H1 (cell line): Measurements from ENCODE around the gene SPATS2L. TPM values are rescaled to one million over a fixed set of nuclear protein-coding genes. Genes with fewer than 3 reads are reported as not detected.

Source experiments
- CTCF ChIA-PET: fragments of 300-600 bp; sonication (Branson Sonifier 250); formaldehyde crosslinking; loops from one replicate; lab custom pipeline; 2021; ENCODE audit not compliant: partially characterized antibody; lab: Charles Lee
- POLR2A ChIA-PET: fragments of 300-600 bp; sonication (Branson Sonifier 250); formaldehyde crosslinking; loops from one replicate; lab custom pipeline; 2021; ENCODE audit warnings: inconsistent platforms; ENCODE audit not compliant: partially characterized antibody; lab: Charles Lee
- DNase-seq, 2 experiments: peaks; one replicate each; pipeline versions ENCODE4 v3.0.0 to v3.0.0-alpha.2; 2010 to 2022; ENCODE audit warnings: low spot score in 2 of 2, low read depth in 1 of 2, mixed read lengths in 1 of 2
- FAIRE-seq: peaks from 2 replicates; lab custom pipeline; 2011; peaks lifted over from hg19 to GRCh38; lab: Jason Lieb, UNC
- H2AFZ ChIP-seq: 2 replicates; pipeline ENCODE4 v1.8.1; 2012; ENCODE audit warnings: low read length, inconsistent platforms
- H2AK5ac ChIP-seq: 2 replicates; pipeline ENCODE4 v1.6.1; 2013; ENCODE audit warnings: low read depth, low read length
- H2BK120ac ChIP-seq: replicated peaks from 2 replicates; pipeline ENCODE3; 2013; ENCODE audit warnings: low read depth, low read length, inconsistent platforms
- H2BK12ac ChIP-seq: 2 replicates; pipeline ENCODE4 v1.6.1; 2013; ENCODE audit warnings: low read depth, low read length
- H2BK15ac ChIP-seq: 2 replicates; pipeline ENCODE4 v1.6.1; 2013; ENCODE audit warnings: low read length
- H2BK20ac ChIP-seq: 2 replicates; pipeline ENCODE4 v1.6.1; 2013; ENCODE audit warnings: low read length
- H2BK5ac ChIP-seq: 2 replicates; pipeline ENCODE4 v1.6.1; 2013; ENCODE audit warnings: low read depth, low read length
- H3K14ac ChIP-seq: 2 replicates; pipeline ENCODE4 v1.6.1; 2013; ENCODE audit warnings: inconsistent platforms; ENCODE audit not compliant: insufficient read length
- H3K18ac ChIP-seq: 2 replicates; pipeline ENCODE4 v1.6.1; 2013; ENCODE audit warnings: low read length; ENCODE audit errors: extremely low read depth
- H3K23ac ChIP-seq: 2 replicates; pipeline ENCODE4 v1.6.1; 2013; ENCODE audit warnings: inconsistent platforms; ENCODE audit not compliant: insufficient read length
- H3K23me2 ChIP-seq: 2 replicates; pipeline ENCODE4 v1.6.1; 2013; ENCODE audit warnings: low read depth, low read length
- H3K27ac ChIP-seq: 2 replicates; pipeline ENCODE4 v1.6.1; 2011; ENCODE audit warnings: low read depth, low read length, inconsistent platforms
- H3K27me3 ChIP-seq, 4 experiments: replicated peaks in 1 of 4; 1 replicate in 1 of 4; 2 replicates in 3 of 4; pipeline versions ENCODE4 v1.6.1 to v1.8.1; 2011 to 2013; ENCODE audit warnings: low read length in 3 of 4, mild to moderate bottlenecking in 3 of 4, inconsistent platforms in 2 of 4, mixed read lengths in 2 of 4, moderate library complexity in 1 of 4; ENCODE audit not compliant: control insufficient read depth in 3 of 4, insufficient read depth in 3 of 4; ENCODE audit errors: extremely low read depth in 1 of 4
- H3K36me3 ChIP-seq, 4 experiments: 2 replicates each; pipeline versions ENCODE4 v1.6.1 to v1.8.1; 2011 to 2013; ENCODE audit warnings: mild to moderate bottlenecking in 4 of 4, low read length in 3 of 4, moderate library complexity in 2 of 4, control low read depth in 1 of 4, inconsistent platforms in 1 of 4; ENCODE audit not compliant: insufficient read depth in 4 of 4, control insufficient read depth in 2 of 4
- H3K4ac ChIP-seq: replicated peaks from 2 replicates; pipeline ENCODE3; 2013; ENCODE audit warnings: low read length, low read depth, mixed read lengths, inconsistent platforms; ENCODE audit not compliant: insufficient read length
- H3K4me1 ChIP-seq, 4 experiments: replicated peaks in 1 of 4; 1 replicate in 1 of 4; 2 replicates in 3 of 4; pipeline versions ENCODE4 v1.6.1 to v1.8.1; 2011 to 2013; ENCODE audit warnings: low read length in 3 of 4, inconsistent platforms in 2 of 4, mixed read lengths in 1 of 4; ENCODE audit not compliant: insufficient read depth in 4 of 4, control insufficient read depth in 3 of 4
- H3K4me2 ChIP-seq, 2 experiments: 2 replicates each; pipeline versions ENCODE4 v1.6.1 to v1.8.1; 2011 to 2013; ENCODE audit warnings: low read depth in 2 of 2, low read length in 2 of 2, control low read depth in 1 of 2, inconsistent platforms in 1 of 2, mild to moderate bottlenecking in 1 of 2; ENCODE audit not compliant: insufficient read depth in 1 of 2
- H3K4me3 ChIP-seq, 4 experiments: fragments of 200-600, 300-600 bp in 1 of 4; sonication (generic), shearing (Covaris generic), sonication (Bioruptor Twin) in 1 of 4; 2 replicates each; pipeline versions ENCODE4 v1.5.1 to v1.8.1; 2011 to 2016; ENCODE audit warnings: low read length in 4 of 4, low read depth in 3 of 4, control low read depth in 2 of 4, inconsistent platforms in 2 of 4, mild to moderate bottlenecking in 2 of 4, mixed read lengths in 1 of 4, moderate library complexity in 1 of 4; ENCODE audit not compliant: insufficient read depth in 2 of 4; ENCODE audit errors: extremely low read depth in 1 of 4
- H3K56ac ChIP-seq: replicated peaks from 2 replicates; pipeline ENCODE3; 2013; ENCODE audit warnings: low read depth, mild to moderate bottlenecking, mixed read lengths, low read length, inconsistent platforms; ENCODE audit not compliant: insufficient read length
- H3K79me1 ChIP-seq: 2 replicates; pipeline ENCODE4 v1.6.1; 2013; ENCODE audit warnings: low read depth, low read length, control low read depth
- H3K79me2 ChIP-seq, 2 experiments: 2 replicates each; pipeline versions ENCODE4 v1.6.1 to v1.8.1; 2012 to 2013; ENCODE audit warnings: low read length in 2 of 2, mild to moderate bottlenecking in 2 of 2, inconsistent platforms in 1 of 2; ENCODE audit not compliant: insufficient read depth in 2 of 2, control insufficient read depth in 1 of 2
- H3K9ac ChIP-seq, 4 experiments: replicated peaks in 1 of 4; 1 replicate in 1 of 4; 2 replicates in 3 of 4; pipeline versions ENCODE4 v1.6.1 to v1.8.1; 2011 to 2013; ENCODE audit warnings: low read depth in 3 of 4, low read length in 3 of 4, control low read depth in 2 of 4, mild to moderate bottlenecking in 2 of 4, moderate library complexity in 2 of 4, inconsistent platforms in 1 of 4; ENCODE audit errors: extremely low read depth in 1 of 4
- H3K9me3 ChIP-seq, 2 experiments: 2 replicates each; pipeline versions ENCODE4 v1.6.1 to v1.8.1; 2012 to 2013; ENCODE audit warnings: mild to moderate bottlenecking in 2 of 2, moderate library complexity in 2 of 2, control low read depth in 1 of 2, inconsistent platforms in 1 of 2, low read depth in 1 of 2, low read length in 1 of 2, mixed read lengths in 1 of 2; ENCODE audit not compliant: insufficient read depth in 2 of 2
- H4K20me1 ChIP-seq, 2 experiments: replicated peaks in 1 of 2; 2 replicates each; pipeline versions ENCODE3 to v1.8.1; 2011 to 2013; ENCODE audit warnings: inconsistent platforms in 2 of 2, low read length in 2 of 2, mild to moderate bottlenecking in 1 of 2; ENCODE audit not compliant: insufficient read depth in 2 of 2, control insufficient read depth in 1 of 2
- H4K5ac ChIP-seq: 2 replicates; pipeline ENCODE4 v1.6.1; 2013; ENCODE audit warnings: low read length, low read depth, mixed read lengths, inconsistent platforms; ENCODE audit not compliant: insufficient read length
- H4K8ac ChIP-seq: 2 replicates; pipeline ENCODE4 v1.8.0; 2013; ENCODE audit warnings: mild to moderate bottlenecking, moderate library complexity, low read length, inconsistent platforms; ENCODE audit not compliant: insufficient read depth; ENCODE audit errors: extremely low read depth
- H4K91ac ChIP-seq: replicated peaks from 2 replicates; pipeline ENCODE3; 2013; ENCODE audit warnings: low read length, mixed read lengths, inconsistent platforms; ENCODE audit not compliant: insufficient read length
- HDAC2 ChIP-seq, 2 experiments: fragments of 300-600 bp in 1 of 2; sonication (generic) in 1 of 2; IDR thresholded peaks; 2 replicates each; pipeline ENCODE4 v1.6.1; 2011 to 2012; ENCODE audit warnings: low read depth in 2 of 2, low read length in 2 of 2, mild to moderate bottlenecking in 2 of 2, moderate library complexity in 2 of 2, borderline replicate concordance in 1 of 2, inconsistent platforms in 1 of 2
- RXRA ChIP-seq: IDR thresholded peaks from 2 replicates; pipeline ENCODE4 v1.6.1; 2011; ENCODE audit warnings: low read depth, mild to moderate bottlenecking, low read length, moderate library complexity; ENCODE audit not compliant: insufficient read depth
- WGBS, 2 experiments: shearing (Covaris generic) in 1 of 2; methylation state at CpG; one replicate each; pipeline versions ENCODE4 v1.1.6 to v1.1.7; 2013 to 2015; ENCODE audit warnings: low lambda C conversion rate in 2 of 2, mixed read lengths in 2 of 2, inconsistent platforms in 1 of 2, low coverage in 1 of 2, missing lambda C conversion rate in 1 of 2; ENCODE audit not compliant: insufficient replicate concordance in 2 of 2, insufficient coverage in 1 of 2, insufficient read length in 1 of 2; ENCODE audit errors: extremely low coverage in 1 of 2, missing lambda C conversion rate in 1 of 2; 5-methylcytosine and 5-hydroxymethylcytosine counted together
- polyA plus RNA-seq, 7 experiments: library from polyadenylated mRNA; depleted of rRNA in 3 of 7; stranded (reverse) in 5 of 7; unstranded in 2 of 7; fragments of >200 nt in 5 of 7; fragments of 200-250 nt in 2 of 7; gene quantifications; 1 replicate in 5 of 7; 2 replicates in 1 of 7; 4 replicates in 1 of 7; pipeline versions ENCODE4 v1.2.1 to v1.2.3, GENCODE V29; 2011 to 2013; ENCODE audit warnings: missing spikeins in 2 of 7, mixed read lengths in 2 of 7
- total RNA-seq: library from RNA; stranded (reverse); fragmentation: NEBNext Ultra II Directional; extraction: Animal tissue kit (Norgen Biotek cat#: 25700); gene quantifications from 2 replicates; pipeline ENCODE4 v1.2.1, GENCODE V29; 2021

The SPATS2L gene
- total and polyA plus RNA-seq, 2 of the 8 experiments (the other 6 are each of a cell fraction or from before 2014, with no cell fraction given): 67.3 to 189 TPM

DNA sequence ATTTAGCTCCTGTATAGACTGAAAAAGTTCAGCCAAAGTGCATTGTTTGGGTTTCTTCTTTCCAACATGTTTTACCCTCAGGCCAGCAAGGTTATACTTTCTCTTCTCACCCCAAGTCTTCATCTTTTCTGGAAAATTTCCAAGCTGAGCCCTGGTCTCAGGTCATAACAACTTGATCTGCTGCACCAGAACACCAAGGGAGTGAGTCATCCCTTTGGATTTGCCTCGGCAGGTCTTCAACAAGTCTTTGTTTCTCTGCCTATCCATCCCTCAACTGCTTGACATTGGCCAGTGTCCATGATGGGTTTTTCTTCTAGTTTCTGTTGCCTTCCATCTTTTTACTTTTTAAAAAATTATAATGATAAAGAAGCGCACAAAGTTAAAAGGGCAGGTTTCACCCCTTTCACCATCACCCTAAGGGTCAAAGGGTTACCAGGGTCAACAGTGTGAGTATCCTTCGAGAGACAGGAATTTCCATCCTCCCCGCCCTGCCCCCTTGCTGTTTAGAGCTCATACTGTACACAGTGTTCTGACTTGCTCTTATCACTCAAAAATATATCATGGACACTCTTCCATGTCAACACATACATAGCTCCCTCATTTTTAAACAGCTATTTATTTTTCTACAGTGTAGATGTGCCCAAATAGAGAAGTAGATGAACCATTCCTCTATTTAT is 5.7 kb upstream of the SPATS2L start:
- no peak overlapping the region for H2BK20ac ChIP-seq
- 93% methylated on average over 4 of the region's 4 CpGs; no CpG with 5 or more reads in 1 of the 2 experiments for WGBS, 2 experiments
- H3K4me3 ChIP-seq: no peak overlapping the region
- H3K14ac ChIP-seq: no peak overlapping the region
- H4K5ac ChIP-seq: no peak overlapping the region
- no peak overlapping the region for H2AFZ ChIP-seq
- peaks cover 0 to 2% (median 0%) of the 10 kb centered on the region in 4 experiments; a peak in 1 of 7 replicates for H3K27me3 ChIP-seq
- no peak overlapping the region for H3K9ac ChIP-seq
- H4K91ac ChIP-seq: no peak overlapping the region
- H3K4me2 ChIP-seq: no peak overlapping the region
- no peak overlapping the region for H2BK12ac ChIP-seq
- no peak overlapping the region for H2AK5ac ChIP-seq
- H4K8ac ChIP-seq: no peak overlapping the region
- FAIRE-seq (peak; percentile 13), DNase-seq (no peak)
- no peak overlapping the region for H2BK15ac ChIP-seq
- no peaks in the 10 kb centered on the region for H3K9me3 ChIP-seq
- H3K4me1 ChIP-seq: peaks cover 0 to 3% (median 2%) of the 10 kb centered on the region in 4 experiments; a peak in 2 of 7 replicates
- TF ChIP-seq HDAC2 (IDR thresholded peaks at IDR 0.05; ENCODE audit: borderline replicate concordance in 1 of 2, low read depth in 2 of 2, low read length in 2 of 2): no peak
- TF ChIP-seq RXRA: 0 out of 2 replicates have a peak, but pooled peaks have one; percentile 19
- no peaks in the 10 kb centered on the region for H3K36me3 ChIP-seq
- H4K20me1 ChIP-seq: no peaks in the 10 kb centered on the region
- no peak overlapping the region for H3K18ac ChIP-seq
- CTCF ChIA-PET: interaction anchor here (0.7 kb wide), 1 partner anchor 15 kb away, joined by 3 read pairs; no protein-coding TSS in a partner anchor
- no peak overlapping the region for H2BK120ac ChIP-seq
- peaks cover 0 to 11% of the 10 kb centered on the region in 2 experiments; a peak in 2 of 4 replicates for H3K79me2 ChIP-seq
- no peak overlapping the region for H3K23ac ChIP-seq
- H3K23me2 ChIP-seq: peaks cover under 1% of the 10 kb centered on the region; the same call in 1 of the 2 replicates
- H3K79me1 ChIP-seq: no peaks in the 10 kb centered on the region
- no peak overlapping the region for H3K56ac ChIP-seq
- no peak overlapping the region for H2BK5ac ChIP-seq
- H3K4ac ChIP-seq: no peak overlapping the region
- no peak overlapping the region for H3K27ac ChIP-seq
- POLR2A ChIA-PET: no interaction called here
